Breast epithelium (tissue), 4 donors: ENCODE data around the gene UBASH3B. TPM values are rescaled to one million over a fixed set of nuclear protein-coding genes. Genes with fewer than 3 reads are reported as not detected.

ENCODE experiments used
- DNase-seq, 2 donors: peaks; one replicate each; pipeline ENCODE4 v3.0.0-alpha.2; 2019; ENCODE audit warnings: low spot score in 2 of 2
- H3K27ac ChIP-seq, 2 donors: fragments of 200-600 bp; sonication (generic) in 1 of 2; one replicate each; pipeline ENCODE4 v1.5.1; 2016 to 2019; ENCODE audit warnings: mild to moderate bottlenecking in 1 of 2
- H3K27me3 ChIP-seq, 2 donors: fragments of 200-600 bp; sonication (generic) in 1 of 2; one replicate each; pipeline versions ENCODE4 v1.5.1 to v1.6.0; 2017 to 2019; ENCODE audit warnings: control low read depth in 1 of 2, mild to moderate bottlenecking in 1 of 2
- H3K36me3 ChIP-seq: fragments of 200-600 bp; one replicate; pipeline ENCODE4 v1.5.1; 2019
- H3K4me1 ChIP-seq, 2 donors: fragments of 200-600 bp; sonication (generic); one replicate each; pipeline ENCODE4 v1.5.1; 2016 to 2019; ENCODE audit warnings: control low read depth in 1 of 2
- H3K4me3 ChIP-seq, 3 donors: fragments of 200-600 bp; sonication (generic); 1 replicate in 2 of 3; 2 replicates in 1 of 3; pipeline ENCODE4 v1.5.1; 2016 to 2019; ENCODE audit warnings: mild to moderate bottlenecking in 3 of 3, moderate library complexity in 2 of 3
- H3K9me3 ChIP-seq, 2 donors: fragments of 200-600 bp; sonication (generic) in 1 of 2; one replicate each; pipeline ENCODE4 v1.5.1; 2016 to 2019; ENCODE audit warnings: control low read depth in 1 of 2
- POLR2A ChIP-seq: fragments of 450-650 bp; IDR thresholded peaks from one replicate; pipeline ENCODE4 v1.6.1; 2016; ENCODE audit warnings: antibody characterized with exemption, mild to moderate bottlenecking, moderate library complexity
- POLR2AphosphoS5 ChIP-seq, 3 donors: sonication (generic); formaldehyde crosslinking; IDR thresholded peaks; one replicate each; pipeline ENCODE4 v1.6.1; 2017; ENCODE audit warnings: antibody characterized with exemption in 3 of 3
- intact Hi-C: fragments of 100-400 bp; cut with DNase I; formaldehyde crosslinking; loops from one replicate; pipeline ENCODE4 v1.15.1; 2023; ENCODE audit warnings: low total_unique reads
- total RNA-seq, 3 donors: library from RNA; depleted of rRNA; stranded (reverse); fragments of >200 nt; gene quantifications; one replicate each; pipeline ENCODE4 v1.1.0, GENCODE V29; 2016
- TF ChIP-seq, protein P1 (sequence below), 3 donors: fragments of 450-650 bp; IDR thresholded peaks; one replicate each; pipeline ENCODE4 v1.5.1; 2016 to 2017; ENCODE audit warnings: antibody characterized with exemption in 3 of 3, mild to moderate bottlenecking in 3 of 3, moderate library complexity in 3 of 3

Gene UBASH3B
- total RNA-seq, 3 donors from 2014 or later = 4.7 to 6.2 (median 4.8) TPM

DNA sequence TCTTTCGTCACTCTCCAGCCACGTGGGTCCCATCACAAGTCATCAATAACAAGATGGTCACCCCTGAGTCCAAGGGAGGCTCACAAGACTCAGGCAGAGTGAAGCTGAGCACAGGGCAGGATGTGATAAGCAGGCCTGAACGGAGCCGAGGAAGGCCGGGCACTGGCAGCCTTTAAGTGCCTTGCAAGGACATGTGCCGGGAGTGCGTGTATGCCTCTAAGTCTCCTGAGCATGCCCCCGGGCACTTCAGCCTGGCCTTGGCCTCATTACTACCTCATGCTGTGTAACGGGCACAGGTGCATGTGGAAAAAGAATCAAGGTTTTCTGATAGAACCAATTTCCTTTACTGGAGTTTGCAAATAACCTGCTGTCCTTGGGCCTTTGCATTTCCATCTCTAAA, 55.8 kb downstream of the UBASH3B start:
- H3K4me3 ChIP-seq = no peak overlapping the region
- TF ChIP-seq, protein P1, sequence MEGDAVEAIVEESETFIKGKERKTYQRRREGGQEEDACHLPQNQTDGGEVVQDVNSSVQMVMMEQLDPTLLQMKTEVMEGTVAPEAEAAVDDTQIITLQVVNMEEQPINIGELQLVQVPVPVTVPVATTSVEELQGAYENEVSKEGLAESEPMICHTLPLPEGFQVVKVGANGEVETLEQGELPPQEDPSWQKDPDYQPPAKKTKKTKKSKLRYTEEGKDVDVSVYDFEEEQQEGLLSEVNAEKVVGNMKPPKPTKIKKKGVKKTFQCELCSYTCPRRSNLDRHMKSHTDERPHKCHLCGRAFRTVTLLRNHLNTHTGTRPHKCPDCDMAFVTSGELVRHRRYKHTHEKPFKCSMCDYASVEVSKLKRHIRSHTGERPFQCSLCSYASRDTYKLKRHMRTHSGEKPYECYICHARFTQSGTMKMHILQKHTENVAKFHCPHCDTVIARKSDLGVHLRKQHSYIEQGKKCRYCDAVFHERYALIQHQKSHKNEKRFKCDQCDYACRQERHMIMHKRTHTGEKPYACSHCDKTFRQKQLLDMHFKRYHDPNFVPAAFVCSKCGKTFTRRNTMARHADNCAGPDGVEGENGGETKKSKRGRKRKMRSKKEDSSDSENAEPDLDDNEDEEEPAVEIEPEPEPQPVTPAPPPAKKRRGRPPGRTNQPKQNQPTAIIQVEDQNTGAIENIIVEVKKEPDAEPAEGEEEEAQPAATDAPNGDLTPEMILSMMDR (IDR thresholded peaks at IDR 0.05) = no peak
- TF ChIP-seq POLR2AphosphoS5 (IDR thresholded peaks at IDR 0.05) (no peak), POLR2A (no peak)
- no peaks in the 10 kb centered on the region for H3K9me3 ChIP-seq
- H3K4me1 ChIP-seq = no peaks in the 10 kb centered on the region
- DNase-seq = no peak
- H3K36me3 ChIP-seq = no peaks in the 10 kb centered on the region
- H3K27ac ChIP-seq = no peak overlapping the region
- no peaks in the 10 kb centered on the region for H3K27me3 ChIP-seq
- intact Hi-C loops = no loop called here

DNA sequence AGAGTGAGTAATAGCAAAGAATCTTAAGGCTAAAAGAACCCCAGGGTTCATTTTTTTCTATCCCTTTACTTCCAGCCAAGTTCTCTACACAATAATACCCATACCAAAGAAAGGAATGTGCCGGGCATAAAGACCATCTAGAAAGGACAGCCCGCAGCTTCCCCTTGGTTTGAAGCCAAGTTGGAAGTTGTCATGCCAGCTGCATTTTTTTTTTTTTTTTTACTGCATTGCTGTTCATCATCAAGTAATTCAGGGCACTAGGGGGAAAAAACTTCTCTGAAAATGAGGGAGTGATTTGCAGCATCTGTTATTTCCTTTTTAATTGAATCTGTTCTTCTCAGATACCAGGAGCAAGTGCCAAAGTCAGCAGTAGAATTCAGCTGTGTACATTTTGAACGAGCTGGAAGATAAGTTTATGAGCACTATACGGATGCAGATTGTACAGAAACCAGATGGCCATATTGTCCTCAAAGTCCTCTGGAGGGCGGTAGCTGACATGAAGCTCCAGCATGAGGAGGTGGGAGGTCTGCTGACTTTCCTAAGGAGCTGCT, 56.4 kb downstream of the UBASH3B start:
- intact Hi-C loops = no loop called here
- no peak overlapping the region for H3K4me3 ChIP-seq
- TF ChIP-seq, protein P1 (IDR thresholded peaks at IDR 0.05) = no peak
- no peak for TF ChIP-seq POLR2AphosphoS5 (IDR thresholded peaks at IDR 0.05)
- no peak for TF ChIP-seq POLR2A
- H3K27ac ChIP-seq = no peak overlapping the region
- H3K4me1 ChIP-seq = no peaks in the 10 kb centered on the region
- H3K36me3 ChIP-seq = no peaks in the 10 kb centered on the region
- H3K9me3 ChIP-seq = no peaks in the 10 kb centered on the region
- no peaks in the 10 kb centered on the region for H3K27me3 ChIP-seq
- no peak for DNase-seq

DNA sequence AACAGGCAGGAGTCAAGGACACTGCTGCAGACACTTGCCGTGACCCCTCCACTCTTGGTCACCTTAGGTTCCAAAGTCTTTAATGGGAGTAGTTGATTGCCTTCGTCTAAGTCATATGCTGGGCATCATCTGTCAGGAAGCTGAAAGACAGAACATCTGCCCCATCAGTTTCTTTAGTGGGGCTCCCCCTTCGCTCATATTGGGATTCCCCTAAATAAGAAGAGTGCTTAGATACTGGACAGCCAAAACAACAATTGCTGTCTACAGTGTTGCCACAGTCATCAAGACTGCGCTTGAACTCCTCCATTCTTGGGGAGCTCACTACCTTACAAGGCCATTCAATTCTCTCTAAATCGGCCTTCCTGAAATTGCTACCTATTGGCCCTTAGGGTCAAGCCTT, 58.5 kb downstream of the UBASH3B start:
- Histone ChIP-seq H3K4me3 (no peak overlapping the region), H3K4me1 (no peaks in the 10 kb centered on the region), H3K9me3 (no peaks in the 10 kb centered on the region), H3K36me3 (no peaks in the 10 kb centered on the region), H3K27me3 (no peaks in the 10 kb centered on the region), H3K27ac (no peak overlapping the region)
- TF ChIP-seq POLR2AphosphoS5 (IDR thresholded peaks at IDR 0.05) (no peak), POLR2A (no peak)
- TF ChIP-seq, protein P1 (IDR thresholded peaks at IDR 0.05) = no peak
- DNase-seq = no peak
- intact Hi-C loops = no loop called here

DNA sequence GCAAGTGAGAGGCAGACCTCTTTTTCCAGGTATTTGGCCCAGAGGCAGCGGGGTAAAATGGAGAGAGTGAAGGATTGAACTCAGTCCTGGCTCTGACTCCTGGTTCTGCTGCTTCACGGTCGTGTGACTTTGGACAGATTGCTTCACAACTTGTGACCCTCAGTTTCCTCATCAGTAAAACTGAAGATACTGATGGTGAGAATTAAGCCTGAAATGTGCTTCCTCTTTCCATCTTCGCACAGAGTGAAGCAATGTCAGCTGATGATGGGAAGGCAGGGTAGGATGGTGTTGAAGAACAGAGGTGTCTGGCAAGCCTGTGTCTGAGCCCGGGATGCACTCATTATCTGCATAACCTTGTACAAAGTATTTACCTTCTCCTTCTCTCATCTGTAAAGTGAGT, 59.0 kb downstream of the UBASH3B start:
- H3K4me3 ChIP-seq = no peak overlapping the region
- H3K27ac ChIP-seq = no peak overlapping the region
- no peaks in the 10 kb centered on the region for H3K4me1 ChIP-seq
- H3K27me3 ChIP-seq = no peaks in the 10 kb centered on the region
- TF ChIP-seq, protein P1 (IDR thresholded peaks at IDR 0.05) = no peak
- TF ChIP-seq POLR2AphosphoS5 (IDR thresholded peaks at IDR 0.05) (no peak), POLR2A (no peak)
- H3K36me3 ChIP-seq = no peaks in the 10 kb centered on the region
- H3K9me3 ChIP-seq = no peaks in the 10 kb centered on the region
- intact Hi-C loops = no loop called here
- DNase-seq = no peak

DNA sequence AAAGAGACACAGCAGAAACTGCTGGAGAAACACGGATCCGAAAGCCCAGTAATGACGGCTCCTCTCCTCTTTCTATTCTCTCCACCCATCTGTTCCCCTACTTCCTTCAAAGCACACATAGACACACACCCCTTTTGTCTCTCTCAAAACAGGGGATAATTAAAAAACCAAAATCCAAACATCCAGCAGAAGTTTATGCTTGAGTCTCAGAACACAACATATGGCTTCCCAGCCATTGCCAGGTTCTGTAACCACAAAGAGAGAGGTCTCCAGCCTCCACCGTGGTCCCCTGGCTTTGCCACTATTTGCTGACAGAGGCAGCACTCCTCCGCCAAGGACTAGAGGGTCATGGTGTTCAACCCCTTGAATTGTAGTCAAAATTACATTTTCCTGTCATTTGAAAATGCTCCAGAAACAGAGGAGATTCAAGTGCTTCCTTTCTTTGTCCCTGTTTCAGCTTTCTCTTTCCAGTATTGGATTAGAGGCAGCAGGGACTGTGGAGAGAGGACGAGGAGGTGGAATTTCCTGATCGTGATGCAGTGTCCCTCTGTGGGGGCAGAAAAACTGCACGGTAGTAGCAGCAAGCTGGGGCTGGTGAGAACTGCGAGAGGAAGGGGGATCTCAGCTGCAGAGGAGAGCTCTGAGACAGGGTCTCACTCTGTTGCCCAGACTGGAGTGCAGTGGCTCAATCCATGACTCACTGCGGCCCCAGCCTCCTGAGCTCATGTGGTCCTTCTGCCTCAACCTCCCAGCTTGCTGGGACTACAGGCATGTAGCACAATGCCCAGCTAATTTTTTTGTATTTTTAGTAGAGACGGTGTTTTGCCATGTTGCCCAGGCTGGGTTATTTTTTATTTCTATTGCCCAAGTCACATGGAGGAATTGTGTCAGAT, 60.3 kb downstream of the UBASH3B start:
- H3K4me3 ChIP-seq = no peak overlapping the region
- peak overlapping the region in 1 of 2 donors; percentile 32 for H3K27ac ChIP-seq
- TF ChIP-seq POLR2AphosphoS5 (IDR thresholded peaks at IDR 0.05) (no peak), POLR2A (no peak)
- TF ChIP-seq, protein P1 (IDR thresholded peaks at IDR 0.05) = no peak
- no peaks in the 10 kb centered on the region for H3K36me3 ChIP-seq
- no peaks in the 10 kb centered on the region for H3K9me3 ChIP-seq
- no peak for DNase-seq
- H3K27me3 ChIP-seq = no peaks in the 10 kb centered on the region
- H3K4me1 ChIP-seq = no peaks in the 10 kb centered on the region
- intact Hi-C loops = no loop called here
